ENCODE results near the gene CEP95.
"Not testable (repeated sequence)": the region's sequence is repeated elsewhere in the genome, so short reads cannot be mapped to it uniquely, and the experiment has no call there.

Gene CEP95

DNA sequence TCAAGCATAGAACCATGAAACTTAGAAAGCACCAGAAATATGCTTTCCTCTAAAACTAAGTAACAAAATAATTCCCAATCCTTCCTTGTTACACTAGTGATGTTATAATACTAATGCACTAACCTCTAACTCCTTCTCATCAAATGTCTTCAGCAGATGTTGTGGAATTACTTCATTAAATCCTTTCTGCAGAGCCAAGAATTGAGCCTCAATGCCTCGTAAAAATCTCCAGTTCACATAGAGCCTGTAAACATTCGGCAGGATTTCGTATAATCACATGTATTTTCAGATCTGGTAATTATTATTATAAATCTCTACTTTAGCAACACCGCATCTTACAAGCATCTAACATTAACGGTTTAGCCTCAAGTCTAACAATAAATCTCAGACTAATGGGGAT is 44.7 kb downstream of the CEP95 start:
- H3K9ac ChIP-seq (ENCODE audit: low read length), result no peak overlapping the region
- H3K4me1 ChIP-seq (ENCODE audit: control insufficient read depth, low read depth, low read length), result peaks cover 16% of the 10 kb centered on the region
- H3K27ac ChIP-seq (ENCODE audit: low read length), result no peak overlapping the region
- no peaks in the 10 kb centered on the region for H3K9me3 ChIP-seq (ENCODE audit: control insufficient read depth, low read depth, low read length)
- H3K4me3 ChIP-seq (ENCODE audit: low read length), result no peak overlapping the region
- H3K27me3 ChIP-seq (ENCODE audit: control insufficient read depth, insufficient read depth, low read length), result no peaks in the 10 kb centered on the region
- peaks cover 18% of the 10 kb centered on the region for H3K36me3 ChIP-seq (ENCODE audit: control insufficient read depth, low read depth, low read length)

DNA sequence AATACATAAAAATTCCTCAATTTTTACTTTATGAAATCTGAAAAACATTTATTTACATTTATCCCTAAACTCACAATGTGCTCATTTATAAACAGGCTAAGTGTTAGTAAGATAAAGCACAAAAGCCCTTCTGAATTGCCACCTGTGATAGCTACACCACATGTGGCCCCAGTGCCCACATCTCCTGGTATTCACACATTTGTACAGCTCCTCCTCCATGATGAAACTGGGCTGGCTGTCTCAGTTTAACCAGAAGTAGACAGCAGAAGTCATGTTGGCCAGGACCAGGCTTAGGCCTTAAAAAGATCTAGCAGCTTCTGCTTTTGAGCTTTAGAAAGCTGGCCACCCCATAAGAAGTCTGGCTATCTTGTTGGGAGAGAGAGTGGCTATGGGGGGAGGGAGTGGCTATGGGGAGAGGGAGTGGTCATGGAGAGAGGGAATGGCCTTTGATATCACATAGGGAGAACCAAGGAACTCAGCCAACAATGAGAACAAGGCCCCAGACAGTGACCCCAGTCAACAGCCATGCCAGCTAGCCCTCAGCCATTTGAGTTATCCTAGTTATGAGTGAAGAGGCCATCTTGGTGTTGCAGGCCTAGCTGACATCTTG is 47.4 kb downstream of the CEP95 start:
- Histone ChIP-seq H3K4me1 (ENCODE audit: control insufficient read depth, low read depth, low read length) (peaks cover 9% of the 10 kb centered on the region), H3K9ac (ENCODE audit: low read length) (no peak overlapping the region), H3K36me3 (ENCODE audit: control insufficient read depth, low read depth, low read length) (peaks cover 15% of the 10 kb centered on the region), H3K9me3 (ENCODE audit: control insufficient read depth, low read depth, low read length) (no peaks in the 10 kb centered on the region), H3K27me3 (ENCODE audit: control insufficient read depth, insufficient read depth, low read length) (no peaks in the 10 kb centered on the region), H3K4me3 (ENCODE audit: low read length) (no peak overlapping the region), H3K27ac (ENCODE audit: low read length) (no peak overlapping the region)

DNA sequence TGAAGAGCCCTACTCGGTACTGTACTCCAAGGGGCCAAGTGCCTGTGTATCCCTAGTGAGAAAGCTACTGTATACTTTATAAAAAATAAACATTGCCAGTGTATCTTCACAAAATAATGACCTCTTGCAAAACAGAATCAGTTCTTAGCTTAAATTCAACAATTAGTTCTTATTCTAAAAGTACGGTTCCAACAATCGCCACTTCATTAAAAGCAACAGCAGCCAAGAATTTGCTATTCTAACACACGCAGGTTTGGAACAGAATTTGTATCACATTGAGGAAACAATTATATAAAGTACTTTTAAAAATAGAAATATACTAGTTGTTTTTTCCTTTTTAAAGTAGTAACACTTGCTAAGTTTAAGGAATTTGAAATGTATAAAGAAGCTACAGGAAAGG is 48.5 kb downstream of the CEP95 start:
- H3K4me3 ChIP-seq (ENCODE audit: low read length), result no peak overlapping the region
- peaks cover 9% of the 10 kb centered on the region for H3K4me1 ChIP-seq (ENCODE audit: control insufficient read depth, low read depth, low read length)
- no peaks in the 10 kb centered on the region for H3K27me3 ChIP-seq (ENCODE audit: control insufficient read depth, insufficient read depth, low read length)
- H3K27ac ChIP-seq (ENCODE audit: low read length), result no peak overlapping the region
- H3K9me3 ChIP-seq (ENCODE audit: control insufficient read depth, low read depth, low read length), result no peaks in the 10 kb centered on the region
- H3K36me3 ChIP-seq (ENCODE audit: control insufficient read depth, low read depth, low read length), result peaks cover 15% of the 10 kb centered on the region
- no peak overlapping the region for H3K9ac ChIP-seq (ENCODE audit: low read length)

DNA sequence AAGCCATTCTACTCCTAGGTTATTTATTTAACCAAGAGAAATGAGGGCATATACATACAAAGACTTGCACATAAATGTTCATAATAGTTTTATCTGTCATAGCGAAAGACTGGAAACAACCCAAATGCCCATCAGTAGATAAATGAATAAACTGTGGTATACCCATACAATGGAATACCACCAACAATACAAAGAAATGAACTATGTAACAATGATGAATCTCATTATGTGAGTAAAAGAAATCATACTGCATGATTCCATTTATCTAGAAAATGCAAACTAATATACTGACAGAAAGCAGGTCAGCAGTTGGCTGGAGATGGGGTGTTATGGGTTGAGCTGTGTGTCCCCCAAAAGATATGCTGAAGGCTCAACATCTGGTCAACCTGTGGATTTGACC is 57.3 kb downstream of the CEP95 start:
- peaks cover 14% of the 10 kb centered on the region for H3K36me3 ChIP-seq (ENCODE audit: control insufficient read depth, low read depth, low read length)

DNA sequence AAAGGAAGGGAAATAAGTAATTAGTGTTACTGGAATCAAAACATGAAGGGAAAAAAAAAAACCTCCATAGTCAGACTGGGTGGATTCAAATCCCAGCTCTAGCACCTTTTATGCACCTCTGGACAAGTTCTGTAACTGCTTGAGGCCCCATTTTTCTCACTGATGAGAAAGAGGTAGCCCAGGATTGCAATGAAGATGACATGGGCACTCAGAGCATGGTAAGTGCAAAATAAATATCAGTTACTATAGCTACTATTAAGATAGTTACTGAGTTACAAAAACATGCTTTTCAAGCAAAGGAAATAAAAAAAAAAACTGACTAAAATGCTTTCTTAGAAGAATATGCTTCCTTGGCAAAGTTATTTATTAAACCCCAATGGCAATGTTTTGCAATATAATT is 58.8 kb downstream of the CEP95 start:
- peaks cover 18% of the 10 kb centered on the region for H3K36me3 ChIP-seq (ENCODE audit: control insufficient read depth, low read depth, low read length)
- no peak overlapping the region for H3K27ac ChIP-seq (ENCODE audit: low read length)
- no peaks in the 10 kb centered on the region for H3K9me3 ChIP-seq (ENCODE audit: control insufficient read depth, low read depth, low read length)
- no peak overlapping the region for H3K9ac ChIP-seq (ENCODE audit: low read length)
- no peaks in the 10 kb centered on the region for H3K4me1 ChIP-seq (ENCODE audit: control insufficient read depth, low read depth, low read length)
- H3K4me3 ChIP-seq (ENCODE audit: low read length), result no peak overlapping the region
- H3K27me3 ChIP-seq (ENCODE audit: control insufficient read depth, insufficient read depth, low read length), result no peaks in the 10 kb centered on the region

More for the DNA sequence above, 57.3 kb downstream of the CEP95 start:
- Histone ChIP-seq H3K9me3 (ENCODE audit: control insufficient read depth, low read depth, low read length) (no peaks in the 10 kb centered on the region), H3K27me3 (ENCODE audit: control insufficient read depth, insufficient read depth, low read length) (no peaks in the 10 kb centered on the region), H3K9ac (ENCODE audit: low read length) (no peak overlapping the region), H3K4me1 (ENCODE audit: control insufficient read depth, low read depth, low read length) (no peaks in the 10 kb centered on the region), H3K4me3 (ENCODE audit: low read length) (no peak overlapping the region), H3K27ac (ENCODE audit: low read length) (no peak overlapping the region)

DNA sequence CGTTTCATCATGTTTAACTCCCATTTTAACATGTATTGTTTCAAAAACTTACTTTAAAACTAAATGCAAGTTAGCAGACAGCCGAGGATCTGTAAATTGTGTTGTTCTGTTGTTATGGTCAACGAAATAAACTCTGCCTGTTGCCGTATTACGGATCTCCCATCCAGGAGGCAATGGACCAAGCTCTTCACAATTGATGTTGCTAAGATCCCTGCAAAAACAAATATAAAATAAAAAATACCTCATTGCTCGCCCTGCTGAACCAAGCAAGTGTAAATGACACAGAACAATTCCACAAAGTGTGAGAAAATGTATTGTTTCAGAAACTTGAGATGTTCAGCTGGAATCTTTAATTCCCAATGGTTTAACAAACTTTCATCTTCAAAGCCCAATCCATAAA is 65.0 kb downstream of the CEP95 start:
- no peaks in the 10 kb centered on the region for H3K9me3 ChIP-seq (ENCODE audit: control insufficient read depth, low read depth, low read length)
- no peak overlapping the region for H3K4me3 ChIP-seq (ENCODE audit: low read length)
- H3K9ac ChIP-seq (ENCODE audit: low read length), result no peak overlapping the region
- H3K27me3 ChIP-seq (ENCODE audit: control insufficient read depth, insufficient read depth, low read length), result no peaks in the 10 kb centered on the region
- H3K4me1 ChIP-seq (ENCODE audit: control insufficient read depth, low read depth, low read length), result no peaks in the 10 kb centered on the region
- peaks cover 14% of the 10 kb centered on the region for H3K36me3 ChIP-seq (ENCODE audit: control insufficient read depth, low read depth, low read length)
- H3K27ac ChIP-seq (ENCODE audit: low read length), result no peak overlapping the region

DNA sequence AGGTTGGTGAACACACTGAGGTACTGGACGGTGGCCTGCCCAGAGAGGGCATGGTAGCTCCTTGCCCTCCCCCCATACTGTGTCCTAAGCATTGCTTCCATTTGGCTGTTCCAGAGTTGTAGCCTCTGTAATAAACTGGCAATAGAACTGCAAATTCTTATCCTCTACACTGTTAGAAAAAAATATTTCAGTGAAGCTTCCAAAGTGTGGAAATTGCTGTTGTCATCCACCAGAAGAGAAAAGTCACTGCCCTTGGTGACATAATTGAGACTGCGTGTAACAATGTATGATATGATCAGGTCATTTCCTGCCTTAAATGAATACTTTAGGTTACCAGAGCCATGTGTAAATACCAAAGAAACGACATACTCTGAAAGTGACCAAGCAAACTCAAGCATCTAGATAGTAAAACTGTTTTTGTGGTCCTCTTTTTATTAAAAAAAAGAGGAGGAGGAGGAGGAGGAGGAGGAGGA is 65.9 kb downstream of the CEP95 start:
- H3K9me3 ChIP-seq (ENCODE audit: control insufficient read depth, low read depth, low read length), result no peaks in the 10 kb centered on the region
- H3K4me3 ChIP-seq (ENCODE audit: low read length), result no peak overlapping the region
- no peak overlapping the region for H3K27ac ChIP-seq (ENCODE audit: low read length)
- peaks cover 14% of the 10 kb centered on the region for H3K36me3 ChIP-seq (ENCODE audit: control insufficient read depth, low read depth, low read length)
- no peak overlapping the region for H3K9ac ChIP-seq (ENCODE audit: low read length)
- no peaks in the 10 kb centered on the region for H3K4me1 ChIP-seq (ENCODE audit: control insufficient read depth, low read depth, low read length)
- no peaks in the 10 kb centered on the region for H3K27me3 ChIP-seq (ENCODE audit: control insufficient read depth, insufficient read depth, low read length)

DNA sequence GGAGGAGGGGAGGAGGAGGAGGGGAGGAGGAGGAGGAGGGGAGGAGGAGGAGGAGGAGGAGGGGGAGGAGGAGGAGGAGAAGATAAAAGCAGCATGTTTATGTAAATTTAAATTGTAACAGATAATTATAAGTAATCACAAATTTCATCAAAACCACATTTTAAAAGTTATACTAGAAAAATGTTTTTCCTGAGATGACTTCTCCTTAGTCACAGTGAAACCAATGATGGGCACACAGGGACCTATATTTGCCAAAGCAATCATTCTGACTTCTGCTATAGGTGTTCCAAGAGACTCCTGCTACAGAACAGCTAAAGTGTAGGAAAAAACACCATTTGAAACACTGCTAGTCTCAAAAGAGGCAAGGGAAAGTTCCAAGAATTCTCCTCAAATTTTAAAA is 66.4 kb downstream of the CEP95 start:
- Histone ChIP-seq H3K27ac (ENCODE audit: low read length) (no peak overlapping the region), H3K4me1 (ENCODE audit: control insufficient read depth, low read depth, low read length) (no peaks in the 10 kb centered on the region), H3K9ac (ENCODE audit: low read length) (no peak overlapping the region), H3K4me3 (ENCODE audit: low read length) (no peak overlapping the region), H3K27me3 (ENCODE audit: control insufficient read depth, insufficient read depth, low read length) (no peaks in the 10 kb centered on the region), H3K9me3 (ENCODE audit: control insufficient read depth, low read depth, low read length) (no peaks in the 10 kb centered on the region), H3K36me3 (ENCODE audit: control insufficient read depth, low read depth, low read length) (peaks cover 14% of the 10 kb centered on the region)

DNA sequence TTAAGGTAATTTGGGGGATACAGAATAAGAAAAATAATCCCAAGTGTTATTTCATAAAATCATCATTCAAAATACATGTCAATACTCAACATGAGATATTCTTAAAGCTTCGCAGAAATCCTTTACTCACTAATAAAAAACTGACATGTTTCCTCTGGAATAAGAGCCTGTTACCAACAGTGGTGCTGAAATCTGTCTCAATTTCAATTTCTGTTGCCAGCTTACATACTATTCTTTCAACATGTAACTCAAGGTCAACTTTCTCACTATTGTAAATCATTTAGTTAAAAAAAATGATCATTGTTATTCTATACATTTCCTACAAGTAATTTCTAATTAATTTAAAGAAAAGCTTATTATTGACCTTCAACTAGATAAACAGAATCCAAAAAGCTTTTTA is 67.9 kb downstream of the CEP95 start:
- no peaks in the 10 kb centered on the region for H3K27me3 ChIP-seq (ENCODE audit: control insufficient read depth, insufficient read depth, low read length)
- H3K4me3 ChIP-seq (ENCODE audit: low read length), result no peak overlapping the region
- no peak overlapping the region for H3K9ac ChIP-seq (ENCODE audit: low read length)
- peaks cover 17% of the 10 kb centered on the region for H3K36me3 ChIP-seq (ENCODE audit: control insufficient read depth, low read depth, low read length)
- no peak overlapping the region for H3K27ac ChIP-seq (ENCODE audit: low read length)
- H3K9me3 ChIP-seq (ENCODE audit: control insufficient read depth, low read depth, low read length), result no peaks in the 10 kb centered on the region
- no peaks in the 10 kb centered on the region for H3K4me1 ChIP-seq (ENCODE audit: control insufficient read depth, low read depth, low read length)

DNA sequence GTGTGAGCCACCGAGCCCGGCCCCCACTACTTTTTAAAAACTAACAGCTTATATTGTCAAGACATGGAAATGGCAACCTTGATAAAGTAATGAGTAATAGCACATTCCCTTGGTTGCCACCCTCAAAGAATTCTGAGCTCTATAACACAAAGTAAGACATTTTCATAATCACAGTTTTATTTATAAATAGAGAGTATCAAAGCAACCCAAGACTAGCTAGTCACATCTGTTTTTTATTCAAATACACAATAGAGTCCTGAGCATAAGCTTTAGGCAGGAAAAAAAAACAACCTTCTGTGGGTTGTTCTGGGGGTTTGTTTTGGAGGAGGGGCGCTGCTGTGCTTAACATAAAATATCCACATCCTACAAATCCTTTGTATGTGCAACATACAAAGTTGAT is 68.7 kb downstream of the CEP95 start:
- Histone ChIP-seq H3K27ac (ENCODE audit: low read length) (no peak overlapping the region), H3K9ac (ENCODE audit: low read length) (no peak overlapping the region), H3K4me1 (ENCODE audit: control insufficient read depth, low read depth, low read length) (no peaks in the 10 kb centered on the region), H3K36me3 (ENCODE audit: control insufficient read depth, low read depth, low read length) (peaks cover 20% of the 10 kb centered on the region), H3K9me3 (ENCODE audit: control insufficient read depth, low read depth, low read length) (no peaks in the 10 kb centered on the region), H3K4me3 (ENCODE audit: low read length) (no peak overlapping the region), H3K27me3 (ENCODE audit: control insufficient read depth, insufficient read depth, low read length) (no peaks in the 10 kb centered on the region)

DNA sequence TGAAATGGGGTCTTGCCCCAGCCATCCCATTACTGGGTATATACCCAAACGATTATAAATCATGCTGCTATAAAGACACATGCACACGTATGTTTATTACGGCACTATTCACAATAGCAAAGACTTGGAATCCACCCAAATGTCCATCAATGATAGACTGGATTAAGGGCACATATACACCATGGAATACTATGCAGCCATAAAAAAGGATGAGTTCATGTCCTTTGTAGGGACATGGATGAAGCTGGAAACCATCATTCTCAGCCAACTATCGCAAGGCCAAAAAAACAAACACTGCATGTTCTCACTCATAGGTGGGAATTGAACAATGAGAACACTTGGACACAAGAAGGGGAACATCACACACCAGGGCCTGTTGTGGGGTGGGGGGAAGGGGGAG is 70.2 kb downstream of the CEP95 start:
- H3K9ac ChIP-seq (ENCODE audit: low read length); H3K27ac ChIP-seq (ENCODE audit: low read length); H3K27me3 ChIP-seq (ENCODE audit: control insufficient read depth, insufficient read depth, low read length); H3K9me3 ChIP-seq (ENCODE audit: control insufficient read depth, low read depth, low read length); H3K4me3 ChIP-seq (ENCODE audit: low read length); H3K4me1 ChIP-seq (ENCODE audit: control insufficient read depth, low read depth, low read length): not testable (repeated sequence)
- H3K36me3 ChIP-seq (ENCODE audit: control insufficient read depth, low read depth, low read length), result peaks cover 14% of the 10 kb centered on the region

DNA sequence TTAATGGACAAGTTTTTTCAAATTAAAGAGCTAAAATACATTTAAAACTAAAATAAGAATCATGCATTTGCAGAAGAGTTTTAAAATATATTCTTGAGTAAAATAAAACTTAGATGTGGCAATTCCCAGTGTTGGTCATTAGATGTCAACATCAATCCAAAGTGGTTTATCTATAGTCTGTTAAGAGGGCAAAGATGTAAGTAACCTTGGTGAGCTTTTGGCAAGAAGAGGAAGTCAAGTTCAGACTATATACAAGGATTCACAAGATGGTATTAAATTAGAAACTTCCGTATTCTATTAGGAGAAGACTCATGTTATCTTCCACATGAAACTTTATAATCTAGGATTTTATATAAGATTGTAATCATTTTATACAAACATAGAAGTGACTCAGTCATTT is 73.1 kb downstream of the CEP95 start:
- H3K27me3 ChIP-seq (ENCODE audit: control insufficient read depth, insufficient read depth, low read length), result no peaks in the 10 kb centered on the region
- no peak overlapping the region for H3K4me3 ChIP-seq (ENCODE audit: low read length)
- peaks cover 4% of the 10 kb centered on the region for H3K4me1 ChIP-seq (ENCODE audit: control insufficient read depth, low read depth, low read length)
- no peak overlapping the region for H3K9ac ChIP-seq (ENCODE audit: low read length)
- H3K36me3 ChIP-seq (ENCODE audit: control insufficient read depth, low read depth, low read length), result peaks cover 19% of the 10 kb centered on the region
- H3K27ac ChIP-seq (ENCODE audit: low read length), result no peak overlapping the region
- H3K9me3 ChIP-seq (ENCODE audit: control insufficient read depth, low read depth, low read length), result no peaks in the 10 kb centered on the region

Data from iPS-18a (cell line).